GM04503 (cell line): ENCODE data around the gene PTPRK.

Experiments
- DNase-seq: peaks from one replicate; pipeline ENCODE4 v3.0.0-alpha.2; 2012; ENCODE audit warnings: low read depth

PTPRK gene

DNA sequence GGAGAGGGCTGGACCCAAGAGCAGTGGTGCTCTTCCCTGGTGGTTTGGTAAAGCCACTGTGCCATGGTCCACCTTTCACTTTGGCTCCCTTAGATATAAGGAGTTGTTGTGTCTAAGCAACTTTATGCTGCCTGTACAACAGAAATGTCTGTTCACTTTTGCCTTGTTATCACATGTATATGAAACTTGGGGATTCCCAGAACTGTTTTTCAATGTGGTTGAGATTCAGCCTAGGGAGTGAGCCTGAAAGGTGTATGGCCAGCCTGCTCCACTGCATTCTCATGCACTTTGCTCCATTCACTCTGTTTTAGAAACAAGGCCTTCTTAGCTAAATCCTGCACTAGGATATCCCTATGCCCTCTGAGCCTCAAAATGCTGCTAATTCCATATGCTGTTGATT, 385.1 kb downstream of the PTPRK start:
- no peak for DNase-seq

DNA sequence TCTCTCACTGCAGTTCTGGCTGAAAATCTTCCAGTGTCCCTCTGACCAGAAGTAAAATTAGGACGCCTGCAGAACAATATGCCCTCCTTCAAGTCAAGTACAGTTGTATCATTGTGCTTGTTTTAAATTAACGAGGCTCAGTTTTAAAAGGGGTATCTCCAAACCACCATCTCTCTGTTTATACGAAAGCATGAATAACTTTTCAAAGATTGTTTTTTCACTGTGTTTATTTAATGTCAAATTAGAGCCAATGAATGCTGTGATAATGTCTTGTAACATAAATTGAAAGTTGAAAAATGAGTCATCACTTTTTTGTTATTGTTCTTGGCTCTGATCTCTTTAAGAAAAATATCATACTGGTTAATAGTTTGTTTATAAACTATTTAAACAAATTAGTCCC, 388.8 kb downstream of the PTPRK start:
- DNase-seq = no peak

DNA sequence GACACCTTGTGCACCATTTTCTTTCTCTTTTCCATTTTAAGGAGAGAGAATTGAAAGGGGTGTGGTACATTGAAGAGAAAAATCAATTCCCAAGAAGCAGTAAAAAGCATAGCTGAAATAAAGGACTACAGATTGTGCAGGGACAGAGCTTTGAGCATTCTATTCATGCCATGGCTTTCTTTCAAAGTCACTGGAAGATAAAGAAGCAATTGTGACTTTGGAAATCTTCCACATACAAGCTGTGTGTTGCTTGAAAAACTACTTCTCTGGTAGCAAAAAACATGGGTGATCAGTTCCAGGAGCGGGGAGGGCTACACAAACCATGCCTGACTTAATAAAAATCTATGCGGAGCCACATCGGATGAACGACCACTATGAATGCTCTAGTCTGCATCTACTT, 389.4 kb downstream of the PTPRK start:
- DNase-seq = no peak

- no peak for DNase-seq
These were observed 390.7 kb downstream of the PTPRK start for GRCh38 chr6:128129679-128130078.

DNA sequence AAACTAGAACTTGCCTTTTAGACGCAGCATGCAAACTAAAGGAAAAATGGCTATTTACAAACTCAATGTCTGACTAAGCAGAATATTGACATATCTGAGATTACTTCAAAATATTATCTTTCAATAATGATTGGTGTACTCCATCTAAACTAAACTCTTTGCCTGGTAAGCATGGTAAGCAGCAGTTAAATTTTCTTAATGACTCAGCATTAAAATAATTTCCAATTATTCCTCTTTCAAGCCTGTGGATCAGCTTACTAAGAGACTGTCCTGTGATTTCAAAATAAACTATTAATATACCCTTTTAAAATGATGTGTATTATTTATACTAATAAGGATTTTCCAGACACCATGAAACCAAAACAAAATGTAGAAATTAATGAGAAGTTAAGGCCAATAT, 392.7 kb downstream of the PTPRK start:
- DNase-seq = no peak

DNA sequence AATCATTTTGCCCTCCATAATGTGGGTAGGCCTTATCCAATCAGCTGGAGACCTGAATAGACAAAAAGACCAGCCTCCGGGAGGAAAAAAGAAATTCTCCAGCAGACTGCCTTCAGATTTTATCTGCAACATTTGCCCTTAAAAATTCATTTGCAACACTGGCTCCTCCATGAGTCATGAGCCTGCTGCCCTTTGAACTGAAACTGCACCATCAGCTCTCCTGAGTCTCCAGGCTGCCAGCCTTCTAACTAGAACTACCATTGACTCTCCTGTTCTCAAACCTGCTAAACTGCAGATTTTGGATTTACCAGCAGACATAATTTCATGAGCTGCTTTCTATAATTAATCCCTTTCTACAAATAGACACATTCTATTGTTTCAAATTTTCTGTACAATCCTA, 395.7 kb downstream of the PTPRK start:
- DNase-seq = no peak

- DNase-seq = no peak
These were observed 398.8 kb downstream of the PTPRK start for GRCh38 chr6:128121610-128122009.

GRCh38 chr6:128121190-128121589, 399.2 kb downstream of the PTPRK start:
- no peak for DNase-seq

- DNase-seq = peak; percentile 31
These were observed 402.0 kb downstream of the PTPRK start for GRCh38 chr6:128118401-128118800.

DNA sequence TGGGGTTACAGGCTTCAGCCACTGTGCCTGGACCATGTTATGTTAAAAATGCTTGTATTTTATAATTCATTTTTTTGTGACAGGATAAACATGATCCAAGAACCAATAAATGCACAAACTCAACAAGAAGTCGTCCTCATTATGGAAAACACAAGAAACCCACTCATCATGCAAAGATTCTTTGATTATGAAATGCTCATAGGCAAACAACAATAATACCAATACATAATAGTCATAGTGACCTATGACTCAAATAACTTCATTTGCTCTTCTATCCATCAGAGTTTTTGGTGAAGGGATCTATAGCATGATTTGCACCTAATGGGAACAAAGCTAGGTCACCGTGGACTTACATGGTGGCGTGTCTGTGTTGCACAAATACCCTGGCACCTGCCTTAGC, 402.5 kb downstream of the PTPRK start:
- no peak for DNase-seq

GRCh38 chr6:128114164-128114563, 406.2 kb downstream of the PTPRK start:
- no peak for DNase-seq

GRCh38 chr6:128112494-128112893, 407.9 kb downstream of the PTPRK start:
- DNase-seq = no peak

GRCh38 chr6:128111096-128111495, 409.3 kb downstream of the PTPRK start:
- DNase-seq = no peak

DNA sequence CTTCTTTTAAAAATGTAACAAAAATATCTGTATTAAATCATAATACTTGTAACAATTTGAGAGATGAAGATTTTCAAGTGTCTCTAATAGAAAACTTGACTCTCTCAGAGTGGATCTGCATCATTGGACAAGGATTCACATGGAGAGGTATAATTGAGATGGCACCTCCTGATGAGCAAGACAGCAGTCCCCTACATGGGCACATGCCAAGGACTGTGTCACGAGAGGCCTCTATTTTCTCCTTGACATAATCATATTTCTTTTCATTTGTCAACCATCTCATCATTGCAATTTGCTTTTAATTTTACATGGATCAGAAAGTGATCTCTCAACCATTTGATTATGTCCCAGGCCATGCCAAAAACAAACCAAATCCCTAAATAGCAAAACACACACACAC, 412.7 kb downstream of the PTPRK start:
- no peak for DNase-seq

DNA sequence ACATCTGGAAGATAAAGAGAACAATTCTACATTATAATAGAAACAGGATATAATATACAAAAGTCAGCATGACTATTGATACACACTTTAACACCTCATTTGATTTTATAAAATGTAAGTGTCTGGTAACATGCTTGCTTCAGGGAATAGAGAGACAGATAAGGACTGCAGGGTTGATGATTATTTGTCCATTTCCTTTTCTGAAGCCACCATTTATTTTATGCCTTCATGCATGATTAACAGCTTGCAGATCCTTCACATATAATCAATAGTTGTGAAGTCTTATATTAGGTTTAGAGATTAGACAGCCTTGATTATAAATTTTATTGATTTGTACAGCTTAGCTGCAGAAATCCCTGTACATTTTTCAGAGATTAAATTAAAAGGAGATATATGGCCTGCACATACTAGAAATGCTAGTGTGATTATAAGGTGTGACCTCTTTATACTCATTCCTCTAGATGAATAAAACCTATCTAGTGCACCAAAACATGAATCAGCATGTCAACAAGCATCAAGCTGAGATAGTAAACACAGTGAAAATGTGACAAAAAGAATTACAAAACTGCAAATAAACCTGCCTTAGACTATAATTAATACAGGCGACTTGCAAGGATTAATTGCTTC, 420.7 kb downstream of the PTPRK start:
- DNase-seq = no peak

GRCh38 chr6:128098000-128098581, 422.3 kb downstream of the PTPRK start:
- no peak for DNase-seq

- no peak for DNase-seq
These were observed 423.4 kb downstream of the PTPRK start for GRCh38 chr6:128097009-128097408.

DNA sequence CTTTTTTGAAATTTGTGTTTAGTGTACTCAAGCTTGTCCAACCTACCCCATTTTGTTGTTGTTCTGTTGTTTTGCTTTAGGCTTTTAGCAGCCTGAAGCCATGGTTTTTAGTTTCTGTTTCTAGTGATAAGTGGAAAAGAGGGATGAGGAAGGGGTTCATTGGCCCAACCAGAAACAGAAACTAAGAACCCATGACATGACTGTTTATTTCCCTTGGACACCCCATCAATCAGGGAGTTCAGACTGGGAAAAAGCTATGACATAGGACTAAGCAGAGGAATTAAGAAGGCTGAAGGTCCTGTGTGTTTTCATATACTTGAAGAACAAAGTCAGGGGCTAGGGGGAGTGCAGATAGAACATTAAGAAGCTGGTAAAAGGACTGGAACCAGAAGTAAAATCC, 425.0 kb downstream of the PTPRK start:
- no peak for DNase-seq

DNA sequence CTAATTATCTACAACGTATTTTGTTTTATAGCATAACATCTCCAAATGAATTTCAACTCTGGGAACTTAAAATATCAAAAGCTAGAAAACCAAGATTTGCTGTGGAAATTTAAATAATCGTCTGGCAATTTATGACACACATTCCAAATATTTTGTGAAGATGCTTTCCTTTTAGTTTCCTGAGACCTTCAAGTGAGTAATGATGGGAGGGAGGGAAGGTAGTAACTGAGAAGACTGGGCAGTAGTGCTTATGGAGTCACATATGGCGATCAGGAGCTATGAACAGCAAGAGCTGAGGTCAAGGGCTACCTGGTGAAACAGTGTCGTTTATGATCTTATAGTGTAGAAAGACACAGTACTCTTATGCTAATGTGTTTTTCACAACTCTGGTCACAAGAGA, 441.4 kb downstream of the PTPRK start:
- no peak for DNase-seq

DNA sequence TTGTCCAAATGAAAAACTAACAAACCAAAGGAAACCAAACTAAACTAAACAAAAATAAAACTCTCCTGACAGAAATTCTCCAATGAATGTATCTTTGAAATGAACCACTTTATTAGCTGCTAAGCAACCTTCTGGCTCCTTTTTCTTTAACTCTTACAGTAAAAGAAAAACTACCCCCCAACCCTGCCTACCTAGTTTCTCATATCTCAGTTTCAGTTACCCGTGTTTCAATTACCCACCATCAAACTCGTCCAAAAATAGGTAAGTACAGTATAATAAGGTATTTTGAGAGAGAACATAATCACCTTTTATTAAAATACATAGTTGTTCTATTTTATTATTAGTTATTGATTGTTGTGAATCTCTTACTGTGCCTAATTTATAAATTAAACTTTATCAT, 442.1 kb downstream of the PTPRK start:
- DNase-seq = no peak

- no peak for DNase-seq
These were observed 443.6 kb downstream of the PTPRK start for GRCh38 chr6:128076843-128077242.

- DNase-seq = no peak
These were observed 445.8 kb downstream of the PTPRK start for GRCh38 chr6:128074567-128074966.

- no peak for DNase-seq
These were observed 447.0 kb downstream of the PTPRK start for GRCh38 chr6:128073389-128073788.

DNA sequence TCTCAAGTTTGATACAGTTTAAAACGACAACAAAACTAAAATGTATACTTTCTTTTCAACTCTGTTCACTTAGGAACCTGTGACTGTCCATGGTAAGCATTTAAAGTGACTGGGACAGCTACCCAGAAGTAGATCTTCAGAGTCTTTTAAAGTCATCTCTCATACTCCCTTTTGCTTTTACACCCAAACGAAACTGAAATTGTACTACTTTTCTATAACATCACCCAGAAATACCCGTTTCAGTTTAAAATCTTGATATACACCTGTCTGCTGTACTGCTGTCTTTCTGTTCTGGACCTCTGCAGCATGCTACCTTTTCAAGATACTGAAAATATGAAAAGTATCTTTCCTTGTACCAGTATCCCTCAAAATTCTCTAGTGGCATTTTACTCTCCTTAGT, 449.2 kb downstream of the PTPRK start:
- DNase-seq = no peak
